Endothelial cell of umbilical vein (primary cell): ENCODE measurements around the gene INPP4B. TPM values are rescaled to one million over a fixed set of nuclear protein-coding genes. Genes with fewer than 3 reads are reported as not detected.

Experiments
- BruUV-seq: library from RNA; stranded (reverse); fragments of 400-500 nt; replicated peaks from 2 replicates; lab custom pipeline; 2021; lab: Mats Ljungman, UMichigan
- CTCF ChIA-PET: fragments of 300-600, 350-600 bp; sonication (Branson Sonifier 250); formaldehyde crosslinking; loops from one replicate; lab custom pipeline; 2021; ENCODE audit warnings: antibody characterized with exemption, inconsistent platforms; lab: Charles Lee
- POLR2A ChIA-PET: fragments of 300-600, 350-600 bp; sonication (Branson Sonifier 250); formaldehyde crosslinking; loops from one replicate; lab custom pipeline; 2021; ENCODE audit warnings: antibody characterized with exemption, inconsistent platforms; lab: Charles Lee
- DNase-seq: peaks from one replicate; pipeline ENCODE4 v3.0.0-alpha.2; 2011; ENCODE audit warnings: low read depth, low spot score
- FAIRE-seq: peaks from 2 replicates; lab custom pipeline; 2011; peaks lifted over from hg19 to GRCh38; lab: Jason Lieb, UNC
- H2AFZ ChIP-seq: 2 replicates; pipeline ENCODE4 v1.6.0; 2012; ENCODE audit warnings: low read depth, low read length, control low read depth, inconsistent platforms
- H3K27ac ChIP-seq: 2 replicates; pipeline ENCODE4 v1.5.1; 2011; ENCODE audit warnings: low read depth, mild to moderate bottlenecking, control low read depth, low read length, moderate library complexity; ENCODE audit not compliant: insufficient read depth
- H3K27me3 ChIP-seq, 2 experiments: 2 replicates each; pipeline versions ENCODE4 v1.6.0 to v1.6.1; 2011; ENCODE audit warnings: low read length in 2 of 2, mixed read lengths in 1 of 2; ENCODE audit not compliant: control insufficient read depth in 2 of 2, insufficient read depth in 2 of 2
- H3K36me3 ChIP-seq, 2 experiments: 2 replicates in 1 of 2; 3 replicates in 1 of 2; pipeline ENCODE4 v1.5.1; 2011; ENCODE audit warnings: low read length in 2 of 2, mild to moderate bottlenecking in 1 of 2, moderate library complexity in 1 of 2; ENCODE audit not compliant: control insufficient read depth in 2 of 2, insufficient read depth in 2 of 2; ENCODE audit errors: extremely low read depth in 1 of 2
- H3K4me1 ChIP-seq: 3 replicates; pipeline ENCODE4 v1.5.1; 2011; ENCODE audit warnings: mild to moderate bottlenecking, low read length; ENCODE audit not compliant: control insufficient read depth, insufficient read depth; ENCODE audit errors: extremely low read depth
- H3K4me2 ChIP-seq: 2 replicates; pipeline ENCODE4 v1.6.1; 2011; ENCODE audit warnings: low read length, control low read depth, mixed read lengths; ENCODE audit not compliant: insufficient read depth
- H3K4me3 ChIP-seq, 3 experiments: fragments of 200-600 bp in 1 of 3; sonication (generic), shearing (Covaris generic) in 1 of 3; replicated peaks in 1 of 3; 2 replicates each; pipeline ENCODE4 v1.5.1; 2011 to 2016; ENCODE audit warnings: control low read depth in 3 of 3, low read length in 3 of 3, mild to moderate bottlenecking in 2 of 3, inconsistent platforms in 1 of 3, low read depth in 1 of 3, moderate library complexity in 1 of 3; ENCODE audit not compliant: insufficient read depth in 1 of 3
- H3K79me2 ChIP-seq: 2 replicates; pipeline ENCODE4 v1.6.0; 2012; ENCODE audit warnings: low read length, inconsistent platforms; ENCODE audit not compliant: control insufficient read depth, insufficient read depth
- H3K9ac ChIP-seq: replicated peaks from 2 replicates; pipeline ENCODE3; 2011; ENCODE audit warnings: low read length, control low read depth; ENCODE audit not compliant: insufficient read depth; ENCODE audit errors: extremely low read depth
- H3K9me1 ChIP-seq: replicated peaks from 3 replicates; pipeline ENCODE4 v1.6.0; 2011; ENCODE audit warnings: mild to moderate bottlenecking, low read length; ENCODE audit not compliant: control insufficient read depth, insufficient read depth; ENCODE audit errors: extremely low read depth
- H3K9me3 ChIP-seq: replicated peaks from 2 replicates; pipeline ENCODE4 v1.5.1; 2012; ENCODE audit warnings: low read length, inconsistent platforms; ENCODE audit not compliant: control insufficient read depth, insufficient read depth
- H4K20me1 ChIP-seq: replicated peaks from 2 replicates; pipeline ENCODE3; 2011; ENCODE audit warnings: mild to moderate bottlenecking, low read length; ENCODE audit not compliant: control insufficient read depth, insufficient read depth; ENCODE audit errors: extremely low read depth
- CTCF ChIP-seq, 2 donors: IDR thresholded peaks; 1 replicate in 1 of 2; 2 replicates in 1 of 2; pipeline ENCODE4 v1.5.1; 2011; ENCODE audit warnings: low read length in 2 of 2, mild to moderate bottlenecking in 2 of 2, moderate library complexity in 2 of 2, control low read depth in 1 of 2, inconsistent platforms in 1 of 2, low read depth in 1 of 2; ENCODE audit not compliant: insufficient read depth in 1 of 2; ENCODE audit errors: extremely low read depth in 1 of 2
- EZH2 ChIP-seq: IDR thresholded peaks from 2 replicates; pipeline ENCODE4 v1.6.1; 2012; ENCODE audit warnings: borderline replicate concordance, low read depth, mild to moderate bottlenecking, moderate library complexity, low read length, inconsistent platforms; ENCODE audit not compliant: severe bottlenecking
- FOS ChIP-seq: IDR thresholded peaks from 2 replicates; pipeline ENCODE4 v1.6.1; 2011; ENCODE audit warnings: mild to moderate bottlenecking, low read length, moderate library complexity, borderline replicate concordance; ENCODE audit not compliant: insufficient read depth
- GATA2 ChIP-seq: IDR thresholded peaks from 2 replicates; pipeline ENCODE4 v1.7.0; 2011; ENCODE audit warnings: low read depth, mild to moderate bottlenecking, moderate library complexity, mixed read lengths, low read length; ENCODE audit not compliant: insufficient read length, insufficient read depth
- JUN ChIP-seq: IDR thresholded peaks from 2 replicates; pipeline ENCODE4 v1.6.1; 2011; ENCODE audit warnings: borderline replicate concordance, low read depth; ENCODE audit not compliant: insufficient read length, insufficient read depth
- MAX ChIP-seq: IDR thresholded peaks from 2 replicates; pipeline ENCODE4 v1.6.1; 2011; ENCODE audit not compliant: insufficient read depth, insufficient read length
- MYC ChIP-seq: IDR thresholded peaks from one replicate; pipeline ENCODE4 v1.6.1; 2011; ENCODE audit warnings: mild to moderate bottlenecking, low read depth, low read length
- POLR2A ChIP-seq: IDR thresholded peaks from 2 replicates; pipeline ENCODE4 v1.6.1; 2012; ENCODE audit warnings: low read depth, mild to moderate bottlenecking, control low read depth, low read length
- POLR2AphosphoS5 ChIP-seq: IDR thresholded peaks from 2 replicates; pipeline ENCODE4 v1.6.1; 2012; ENCODE audit warnings: low read depth, mild to moderate bottlenecking, control low read depth, low read length, moderate library complexity; ENCODE audit not compliant: insufficient read depth
- dilution Hi-C: fragments of 300-500 bp; cut with MboI; formaldehyde crosslinking; loops from one replicate; pipeline ENCODE4 v1.15.0; 2019; ENCODE audit warnings: low sequenced_read_pairs; ENCODE audit not compliant: extremely low pct_ligation_motif_present
- intact Hi-C: fragments of 100-400 bp; cut with micrococcal nuclease; formaldehyde crosslinking; loops from one replicate; pipeline ENCODE4 v1.10.0; 2022
- polyA plus RNA-seq, 4 experiments: library from polyadenylated mRNA; depleted of rRNA in 3 of 4; stranded (reverse) in 3 of 4; unstranded in 1 of 4; fragments of >200 nt; gene quantifications; 2 replicates each; pipeline versions ENCODE4 v1.2.1 to v1.2.3, GENCODE V29; 2011 to 2012; ENCODE audit warnings: missing spikeins in 1 of 4
- total RNA-seq: library from RNA; stranded (reverse); gene quantifications from 2 replicates; pipeline ENCODE4 v1.2.3, GENCODE V29; 2021

Gene INPP4B
- total and polyA plus RNA-seq, 2 donors (not counting 3 experiments of a cell fraction or from before 2014, with no cell fraction given): 0.41 to 3.1 TPM

- H3K27me3 ChIP-seq: no peaks in the 10 kb centered on the region
- FAIRE-seq (no peak), DNase-seq (no peak)
- ChIA-PET CTCF (interaction anchor here (1.2 kb wide), 1 partner anchor 10 kb away, joined by 4 read pairs; no protein-coding TSS in a partner anchor), POLR2A (no interaction called here)
- no TSS peak for BruUV-seq
- H3K36me3 ChIP-seq: no peaks in the 10 kb centered on the region
- H3K4me2 ChIP-seq: no peak overlapping the region
- H2AFZ ChIP-seq: no peak overlapping the region
- no peaks in the 10 kb centered on the region for H4K20me1 ChIP-seq
- no peak overlapping the region for H3K27ac ChIP-seq
- no peak for TF ChIP-seq POLR2A
- TF ChIP-seq MAX: no peak
- no peak for TF ChIP-seq EZH2
- no peak for TF ChIP-seq MYC
- no peak for TF ChIP-seq GATA2
- TF ChIP-seq JUN: no peak
- TF ChIP-seq FOS: no peak
- TF ChIP-seq CTCF (IDR thresholded peaks at IDR 0.05; ENCODE audit: extremely low read depth in 1 of 2, insufficient read depth in 1 of 2, low read depth in 1 of 2, low read length in 2 of 2): no peak
- TF ChIP-seq POLR2AphosphoS5: no peak
- no peaks in the 10 kb centered on the region for H3K79me2 ChIP-seq
- H3K4me1 ChIP-seq: no peaks in the 10 kb centered on the region
- no peaks in the 10 kb centered on the region for H3K9me3 ChIP-seq
- dilution Hi-C loops: no loop called here
- no peaks in the 10 kb centered on the region for H3K9me1 ChIP-seq
- H3K9ac ChIP-seq: no peak overlapping the region
- no peak overlapping the region for H3K4me3 ChIP-seq
- intact Hi-C loops: no loop called here
Measured at GRCh38 chr4:142705820-142706219, 140.3 kb downstream of the INPP4B start.
